ENCODE results near the gene C1QBP.

DNA sequence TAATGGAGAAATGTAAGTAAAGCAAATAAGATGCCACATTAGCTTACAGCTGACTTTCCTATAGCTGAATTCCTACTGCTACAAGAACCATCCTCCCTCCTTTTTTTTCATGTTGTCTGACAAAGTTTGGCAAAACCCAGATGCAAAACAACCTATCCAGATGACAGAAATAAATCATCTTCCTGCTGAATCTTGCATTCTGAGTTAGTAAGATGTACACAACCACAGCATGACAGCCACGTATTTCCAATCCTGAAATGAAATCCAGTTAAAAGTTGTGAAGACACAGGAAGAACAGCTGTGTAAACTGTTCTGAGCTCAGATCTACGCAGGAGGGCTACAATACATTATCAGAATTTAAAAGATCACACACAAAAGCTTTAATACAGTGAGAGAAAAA is 35.0 kb upstream of the C1QBP start:
- TF ChIP-seq, protein P1, sequence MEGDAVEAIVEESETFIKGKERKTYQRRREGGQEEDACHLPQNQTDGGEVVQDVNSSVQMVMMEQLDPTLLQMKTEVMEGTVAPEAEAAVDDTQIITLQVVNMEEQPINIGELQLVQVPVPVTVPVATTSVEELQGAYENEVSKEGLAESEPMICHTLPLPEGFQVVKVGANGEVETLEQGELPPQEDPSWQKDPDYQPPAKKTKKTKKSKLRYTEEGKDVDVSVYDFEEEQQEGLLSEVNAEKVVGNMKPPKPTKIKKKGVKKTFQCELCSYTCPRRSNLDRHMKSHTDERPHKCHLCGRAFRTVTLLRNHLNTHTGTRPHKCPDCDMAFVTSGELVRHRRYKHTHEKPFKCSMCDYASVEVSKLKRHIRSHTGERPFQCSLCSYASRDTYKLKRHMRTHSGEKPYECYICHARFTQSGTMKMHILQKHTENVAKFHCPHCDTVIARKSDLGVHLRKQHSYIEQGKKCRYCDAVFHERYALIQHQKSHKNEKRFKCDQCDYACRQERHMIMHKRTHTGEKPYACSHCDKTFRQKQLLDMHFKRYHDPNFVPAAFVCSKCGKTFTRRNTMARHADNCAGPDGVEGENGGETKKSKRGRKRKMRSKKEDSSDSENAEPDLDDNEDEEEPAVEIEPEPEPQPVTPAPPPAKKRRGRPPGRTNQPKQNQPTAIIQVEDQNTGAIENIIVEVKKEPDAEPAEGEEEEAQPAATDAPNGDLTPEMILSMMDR (IDR thresholded peaks at IDR 0.05), result no peak
- TF ChIP-seq POLR2A (IDR thresholded peaks at IDR 0.05), result no peak
